AG04450 (cell line): ENCODE results near the gene COL21A1. TPM values are rescaled to one million over a fixed set of nuclear protein-coding genes. Genes with fewer than 3 reads are reported as not detected.

Experiments used
- CTCF ChIA-PET: fragments of 300-600, 350-600 bp; formaldehyde crosslinking; extraction: SDS; loops from one replicate; lab custom pipeline; 2022; ENCODE audit warnings: antibody characterized with exemption, inconsistent platforms; lab: Charles Lee
- POLR2A ChIA-PET: fragments of 350-600 bp; formaldehyde crosslinking; extraction: SDS; loops from one replicate; lab custom pipeline; 2021; ENCODE audit warnings: antibody characterized with exemption, inconsistent platforms; lab: Yijun Ruan, JAX
- DNase-seq: peaks from one replicate; pipeline ENCODE4 v3.0.0-alpha.2; 2011; ENCODE audit warnings: low read depth, low spot score
- H3K27ac ChIP-seq: one replicate; pipeline ENCODE4 v1.5.1; 2012; ENCODE audit warnings: low read depth, low read length, control low read depth
- H3K27me3 ChIP-seq: one replicate; pipeline ENCODE4 v1.6.0; 2012; ENCODE audit warnings: low read length; ENCODE audit not compliant: control insufficient read depth, insufficient read depth
- H3K4me3 ChIP-seq: 2 replicates; pipeline ENCODE4 v1.5.1; 2011; ENCODE audit warnings: mild to moderate bottlenecking, low read depth, low read length, control low read depth
- H3K9me3 ChIP-seq: 2 replicates; pipeline ENCODE4 v1.5.1; 2012; ENCODE audit warnings: low read length; ENCODE audit not compliant: control insufficient read depth, insufficient read depth
- polyA plus RNA-seq: library from polyadenylated mRNA; depleted of rRNA; stranded (reverse); fragments of >200 nt; gene quantifications from 2 replicates; pipeline ENCODE4 v1.2.3, GENCODE V29; 2011
- TF ChIP-seq, protein P1 (sequence below): IDR thresholded peaks from 2 replicates; pipeline ENCODE4 v1.5.1; 2011; ENCODE audit warnings: low read depth, low read length, control low read depth, inconsistent platforms

The COL21A1 gene
- polyA plus RNA-seq, 1 experiment: 0.40 TPM

DNA sequence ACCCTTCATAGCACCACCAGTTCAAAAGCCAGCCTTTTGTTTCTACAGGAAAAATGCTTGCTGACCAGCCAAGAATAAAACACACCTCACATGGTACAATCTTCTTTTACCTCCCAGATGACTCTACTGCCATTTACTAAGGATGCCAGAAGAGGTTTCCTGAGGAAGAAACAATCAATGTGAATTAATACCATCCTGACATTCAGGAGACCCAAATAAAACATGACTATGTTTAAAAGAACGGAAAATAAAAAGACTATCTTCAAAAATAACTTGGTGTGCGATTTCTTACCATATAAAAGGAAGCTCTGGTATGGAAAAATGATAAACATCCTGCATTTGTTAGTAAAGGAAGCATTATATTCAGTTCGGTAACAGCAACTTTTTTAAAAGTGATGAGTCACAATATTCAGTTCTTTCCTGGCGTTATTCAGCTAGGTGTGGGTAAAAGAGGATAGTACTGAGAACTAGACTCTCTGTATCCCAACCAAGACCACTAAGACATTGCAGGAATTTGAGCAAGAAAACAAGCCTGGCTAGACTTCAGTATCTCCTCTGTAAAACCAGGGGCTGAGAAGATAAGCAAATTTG lies 16.3 kb downstream of the COL21A1 start:
- no peak for DNase-seq
- POLR2A ChIA-PET: no interaction called here
- TF ChIP-seq, protein P1, sequence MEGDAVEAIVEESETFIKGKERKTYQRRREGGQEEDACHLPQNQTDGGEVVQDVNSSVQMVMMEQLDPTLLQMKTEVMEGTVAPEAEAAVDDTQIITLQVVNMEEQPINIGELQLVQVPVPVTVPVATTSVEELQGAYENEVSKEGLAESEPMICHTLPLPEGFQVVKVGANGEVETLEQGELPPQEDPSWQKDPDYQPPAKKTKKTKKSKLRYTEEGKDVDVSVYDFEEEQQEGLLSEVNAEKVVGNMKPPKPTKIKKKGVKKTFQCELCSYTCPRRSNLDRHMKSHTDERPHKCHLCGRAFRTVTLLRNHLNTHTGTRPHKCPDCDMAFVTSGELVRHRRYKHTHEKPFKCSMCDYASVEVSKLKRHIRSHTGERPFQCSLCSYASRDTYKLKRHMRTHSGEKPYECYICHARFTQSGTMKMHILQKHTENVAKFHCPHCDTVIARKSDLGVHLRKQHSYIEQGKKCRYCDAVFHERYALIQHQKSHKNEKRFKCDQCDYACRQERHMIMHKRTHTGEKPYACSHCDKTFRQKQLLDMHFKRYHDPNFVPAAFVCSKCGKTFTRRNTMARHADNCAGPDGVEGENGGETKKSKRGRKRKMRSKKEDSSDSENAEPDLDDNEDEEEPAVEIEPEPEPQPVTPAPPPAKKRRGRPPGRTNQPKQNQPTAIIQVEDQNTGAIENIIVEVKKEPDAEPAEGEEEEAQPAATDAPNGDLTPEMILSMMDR: no peak
- no peak overlapping the region for H3K4me3 ChIP-seq
- CTCF ChIA-PET: no interaction called here
- no peaks in the 10 kb centered on the region for H3K9me3 ChIP-seq
- no peaks in the 10 kb centered on the region for H3K27me3 ChIP-seq
- H3K27ac ChIP-seq: no peak overlapping the region

DNA sequence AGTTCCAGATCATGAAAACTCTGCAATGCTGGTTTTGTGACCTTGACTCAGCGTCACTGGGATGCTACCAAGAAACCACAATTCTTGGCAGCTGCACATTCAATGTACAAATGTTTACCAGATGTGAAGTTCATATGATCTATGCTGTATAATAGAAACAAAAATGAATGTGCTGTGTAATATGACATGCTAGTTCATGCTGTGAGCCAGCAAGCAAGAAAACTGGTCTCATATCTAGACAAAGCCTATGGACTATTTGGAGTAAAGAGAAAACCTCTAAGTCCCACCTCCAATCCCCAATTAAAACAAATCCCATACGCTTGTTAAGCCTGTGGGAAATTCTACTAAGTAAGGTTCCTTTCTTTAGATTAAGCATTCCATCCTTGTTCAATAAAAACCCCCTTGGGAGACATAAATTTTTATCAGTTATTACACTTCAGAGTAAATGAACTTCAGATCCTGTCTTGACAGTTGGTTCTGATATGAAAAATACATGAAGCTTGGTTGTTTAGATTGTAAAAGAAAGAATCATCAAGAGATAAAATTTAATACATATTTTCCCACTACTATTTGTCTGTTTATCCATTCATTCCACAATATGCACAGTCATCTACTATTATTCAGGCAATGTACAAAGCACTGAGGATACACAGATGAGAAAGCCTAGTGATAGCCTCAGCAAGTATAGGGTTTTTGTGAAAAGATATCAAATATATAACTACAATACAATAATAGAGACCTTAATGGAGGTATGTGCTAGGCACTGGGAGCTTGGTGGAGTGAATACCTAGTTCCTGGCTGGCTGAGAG lies 20.1 kb downstream of the COL21A1 start:
- CTCF ChIA-PET: no interaction called here
- TF ChIP-seq, protein P1: no peak
- Histone ChIP-seq H3K27ac (no peak overlapping the region), H3K4me3 (no peak overlapping the region), H3K9me3 (no peaks in the 10 kb centered on the region), H3K27me3 (no peaks in the 10 kb centered on the region)
- DNase-seq: no peak
- POLR2A ChIA-PET: no interaction called here

DNA sequence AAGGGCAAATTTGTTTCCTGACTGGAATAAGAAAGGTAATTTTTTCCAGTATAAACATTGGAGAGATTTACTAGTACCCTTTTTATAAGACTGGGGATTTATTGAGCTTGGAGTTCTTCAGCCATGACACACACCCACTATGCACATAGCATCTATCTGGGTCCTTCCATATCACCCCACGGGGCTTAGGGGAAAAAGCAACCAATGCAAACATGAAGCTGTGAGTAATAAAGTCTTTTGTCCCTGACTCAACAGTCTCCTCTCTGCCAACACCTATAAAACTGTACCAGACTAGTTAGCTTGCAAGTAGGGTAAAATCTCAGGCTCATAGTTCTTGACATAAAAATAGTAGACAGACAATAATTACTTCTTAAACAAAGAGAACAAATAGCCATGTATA lies 23.4 kb downstream of the COL21A1 start:
- H3K9me3 ChIP-seq: no peaks in the 10 kb centered on the region
- no peak overlapping the region for H3K4me3 ChIP-seq
- ChIA-PET POLR2A (interaction anchor here (0.7 kb wide), 1 partner anchor 14 kb away, joined by 3 read pairs; no protein-coding TSS in a partner anchor), CTCF (no interaction called here)
- no peaks in the 10 kb centered on the region for H3K27me3 ChIP-seq
- no peak for DNase-seq
- H3K27ac ChIP-seq: no peak overlapping the region
- TF ChIP-seq, protein P1: no peak

DNA sequence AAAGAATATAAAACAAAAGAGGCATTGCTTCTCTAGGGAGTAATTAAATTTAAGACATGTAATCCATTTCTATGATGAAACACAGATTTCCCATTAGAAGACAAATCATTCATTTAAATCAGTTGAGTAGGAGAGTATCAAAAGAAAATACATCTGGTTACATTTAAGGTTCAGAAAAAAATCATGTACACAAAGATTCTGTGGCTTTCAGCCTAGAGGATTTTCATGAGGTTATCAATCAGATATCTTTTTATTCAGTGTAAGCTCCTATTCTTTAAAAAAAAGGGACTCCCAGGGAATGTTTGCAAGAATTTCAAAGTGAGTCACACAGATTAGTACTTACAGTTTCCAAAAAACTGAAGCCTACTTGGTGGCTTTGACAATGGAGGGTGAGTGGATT lies 24.9 kb downstream of the COL21A1 start:
- CTCF ChIA-PET: interaction anchor here (1.1 kb wide), 1 partner anchor 30 kb away, joined by 3 read pairs; no protein-coding TSS in a partner anchor
- no peak overlapping the region for H3K4me3 ChIP-seq
- POLR2A ChIA-PET: no interaction called here
- no peaks in the 10 kb centered on the region for H3K27me3 ChIP-seq
- H3K9me3 ChIP-seq: no peaks in the 10 kb centered on the region
- DNase-seq: no peak
- no peak overlapping the region for H3K27ac ChIP-seq
- TF ChIP-seq, protein P1: no peak

DNA sequence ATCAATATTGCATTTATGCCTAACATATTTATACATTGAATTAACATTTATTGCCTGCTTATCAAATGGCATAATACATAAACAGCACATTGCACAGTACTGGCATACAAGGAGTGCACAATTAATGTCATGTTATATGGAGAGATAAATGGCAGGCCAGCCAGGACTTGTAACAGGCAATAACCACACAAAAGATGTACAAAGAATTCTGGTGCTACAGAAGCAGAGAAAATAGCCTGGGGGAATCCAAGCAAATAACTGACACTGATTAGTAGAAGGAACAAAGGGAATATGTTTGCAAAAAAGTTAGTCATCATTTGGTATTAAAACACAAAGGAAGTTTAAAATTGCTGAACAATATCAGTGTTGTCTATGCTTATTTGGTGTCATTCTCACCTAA lies 27.3 kb downstream of the COL21A1 start:
- no peaks in the 10 kb centered on the region for H3K27me3 ChIP-seq
- no peak overlapping the region for H3K27ac ChIP-seq
- POLR2A ChIA-PET: no interaction called here
- DNase-seq: no peak
- H3K9me3 ChIP-seq: no peaks in the 10 kb centered on the region
- CTCF ChIA-PET: no interaction called here
- TF ChIP-seq, protein P1: no peak
- no peak overlapping the region for H3K4me3 ChIP-seq
